HG03460 (cell line): ENCODE results near the gene TRMT2A.

ENCODE experiments used
- ATAC-seq: cut with Tn5 transposase; IDR thresholded peaks from one replicate; pipeline ENCODE4 v1.9.1; 2021; ENCODE audit not compliant: unreplicated experiment

The TRMT2A gene

GRCh38 chr22:20149257-20150250 lies 32.5 kb upstream of the TRMT2A start:
- no peak for ATAC-seq

GRCh38 chr22:20148414-20148813 lies 31.4 kb upstream of the TRMT2A start:
- ATAC-seq: no peak

- ATAC-seq: no peak
Observed at GRCh38 chr22:20147237-20147988, 30.4 kb upstream of the TRMT2A start.

- no peak for ATAC-seq
Observed at GRCh38 chr22:20146777-20147176, 29.8 kb upstream of the TRMT2A start.

- ATAC-seq: no peak
Observed at GRCh38 chr22:20145832-20146223, 28.8 kb upstream of the TRMT2A start.

GRCh38 chr22:20145206-20145831 lies 28.3 kb upstream of the TRMT2A start:
- no peak for ATAC-seq

GRCh38 chr22:20143883-20144665 lies 27.0 kb upstream of the TRMT2A start:
- no peak for ATAC-seq

- ATAC-seq: no peak
Observed at GRCh38 chr22:20142711-20143621, 25.9 kb upstream of the TRMT2A start.

GRCh38 chr22:20141186-20142077 lies 24.4 kb upstream of the TRMT2A start:
- no peak for ATAC-seq

GRCh38 chr22:20140521-20140964 lies 23.5 kb upstream of the TRMT2A start:
- no peak for ATAC-seq

GRCh38 chr22:20140107-20140445 lies 23.1 kb upstream of the TRMT2A start:
- no peak for ATAC-seq

- no peak for ATAC-seq
Observed at GRCh38 chr22:20139391-20140106, 22.5 kb upstream of the TRMT2A start.

GRCh38 chr22:20138868-20139267 lies 21.8 kb upstream of the TRMT2A start:
- no peak for ATAC-seq

- ATAC-seq: no peak
Observed at GRCh38 chr22:20138417-20138738, 21.4 kb upstream of the TRMT2A start.

- no peak for ATAC-seq
Observed at GRCh38 chr22:20137671-20138416, 20.8 kb upstream of the TRMT2A start.

GRCh38 chr22:20137113-20137512 lies 20.1 kb upstream of the TRMT2A start:
- no peak for ATAC-seq

- ATAC-seq: no peak
Observed at GRCh38 chr22:20136603-20136873, 19.5 kb upstream of the TRMT2A start.
